ENCODE results near the gene RBMS3.

GRCh38 chr3:29937185-29937584 lies 656.3 kb downstream of the RBMS3 start:
- TF ChIP-seq CTCF (IDR thresholded peaks at IDR 0.05) (no peak), POLR2A (IDR thresholded peaks at IDR 0.05) (no peak)
